SK-N-SH (cell line): ENCODE measurements around the gene TENT4A. TPM values are rescaled to one million over a fixed set of nuclear protein-coding genes. Genes with fewer than 3 reads are reported as not detected.

Experiments used
- CTCF ChIA-PET: fragments of 300-600, 350-600 bp; formaldehyde crosslinking; extraction: SDS; loops from one replicate; lab custom pipeline; 2021; lab: Yijun Ruan, JAX
- POLR2A ChIA-PET: fragments of 350-600 bp; sonication (Branson Sonifier 250); formaldehyde crosslinking; extraction: SDS; loops from one replicate; lab custom pipeline; 2020; ENCODE audit warnings: antibody characterized with exemption, inconsistent platforms; lab: Yijun Ruan, JAX
- DNase-seq: peaks from one replicate; pipeline ENCODE4 v3.0.0; 2012
- H2AFZ ChIP-seq: fragments of 200-600 bp; sonication (generic); 2 replicates; pipeline ENCODE4 v1.8.1; 2016; ENCODE audit warnings: antibody characterized with exemption, mild to moderate bottlenecking, low read depth
- H3F3A ChIP-seq: fragments of 200-600 bp; sonication (generic); replicated peaks from 2 replicates; pipeline ENCODE3; 2016; ENCODE audit warnings: antibody characterized with exemption, mild to moderate bottlenecking; ENCODE audit not compliant: insufficient read depth
- H3K27ac ChIP-seq, 2 experiments: fragments of 200-500 bp in 1 of 2; fragments of 200-600 bp in 1 of 2; sonication (Bioruptor generic) in 1 of 2; sonication (generic), shearing (Covaris generic) in 1 of 2; 2 replicates each; pipeline versions ENCODE4 v1.5.1 to v1.6.1; 2014 to 2016; ENCODE audit warnings: low read depth in 2 of 2, inconsistent platforms in 1 of 2, low read length in 1 of 2, mild to moderate bottlenecking in 1 of 2, mixed read lengths in 1 of 2
- H3K27me3 ChIP-seq: fragments of 200-600 bp; sonication (generic), shearing (Covaris generic); 2 replicates; pipeline ENCODE4 v1.6.1; 2016; ENCODE audit warnings: mixed run types; ENCODE audit not compliant: insufficient read depth
- H3K36me3 ChIP-seq, 2 experiments: fragments of 200-500 bp in 1 of 2; fragments of 200-600 bp in 1 of 2; sonication (Bioruptor generic) in 1 of 2; sonication (generic) in 1 of 2; replicated peaks in 1 of 2; 2 replicates each; pipeline versions ENCODE3 to v1.5.1; 2014 to 2016; ENCODE audit warnings: low read length in 1 of 2, mild to moderate bottlenecking in 1 of 2; ENCODE audit not compliant: insufficient read depth in 2 of 2, control insufficient read depth in 1 of 2
- H3K4me1 ChIP-seq, 2 experiments: fragments of 200-500 bp in 1 of 2; fragments of 200-600 bp in 1 of 2; sonication (Bioruptor generic) in 1 of 2; sonication (generic), shearing (Covaris generic) in 1 of 2; 2 replicates each; pipeline versions ENCODE4 v1.5.1 to v1.6.1; 2014 to 2016; ENCODE audit warnings: low read depth in 1 of 2, low read length in 1 of 2, mixed run types in 1 of 2; ENCODE audit not compliant: insufficient read depth in 2 of 2, control insufficient read depth in 1 of 2
- H3K4me2 ChIP-seq: fragments of 200-600 bp; sonication (generic), shearing (Covaris generic); 2 replicates; pipeline ENCODE4 v1.6.1; 2017; ENCODE audit warnings: mixed run types
- H3K4me3 ChIP-seq, 2 experiments: fragments of 200-500 bp in 1 of 2; fragments of 200-600 bp in 1 of 2; sonication (Bioruptor generic) in 1 of 2; sonication (generic), shearing (Covaris generic) in 1 of 2; 2 replicates each; pipeline versions ENCODE4 v1.5.1 to v1.8.1; 2014 to 2016; ENCODE audit warnings: low read depth in 2 of 2, inconsistent platforms in 1 of 2, low read length in 1 of 2, mild to moderate bottlenecking in 1 of 2, mixed read lengths in 1 of 2, moderate library complexity in 1 of 2
- H3K79me2 ChIP-seq: fragments of 200-600 bp; sonication (generic); 2 replicates; pipeline ENCODE4 v1.8.1; 2017; ENCODE audit warnings: mild to moderate bottlenecking; ENCODE audit not compliant: insufficient read depth
- H3K9ac ChIP-seq: fragments of 200-600 bp; sonication (generic); 2 replicates; pipeline ENCODE4 v1.6.1; 2017; ENCODE audit warnings: mixed run types
- H3K9me2 ChIP-seq: fragments of 200-600 bp; sonication (generic); 2 replicates; pipeline ENCODE4 v1.6.1; 2017; ENCODE audit warnings: mixed run types
- H3K9me3 ChIP-seq: fragments of 200-600 bp; sonication (generic); 2 replicates; pipeline ENCODE4 v1.6.1; 2017; ENCODE audit warnings: mixed run types, mild to moderate bottlenecking, moderate library complexity
- H4K20me1 ChIP-seq: fragments of 200-600 bp; sonication (generic); 2 replicates; pipeline ENCODE4 v1.6.1; 2017; ENCODE audit warnings: mild to moderate bottlenecking, mixed run types; ENCODE audit not compliant: insufficient read depth
- ELF1 ChIP-seq: IDR thresholded peaks from 2 replicates; pipeline ENCODE4 v1.4.0; 2012
- EP300 ChIP-seq, 2 experiments: IDR thresholded peaks; 2 replicates each; pipeline versions ENCODE4 v1.4.0 to v1.6.1; 2012; ENCODE audit warnings: borderline replicate concordance in 1 of 2, low read depth in 1 of 2, low read length in 1 of 2
- EZH2phosphoT487 ChIP-seq: fragments of 200-600 bp; sonication (generic); IDR thresholded peaks from 2 replicates; pipeline ENCODE4 v1.6.1; 2017; ENCODE audit warnings: low read depth, mixed run types, mild to moderate bottlenecking, antibody characterized with exemption, moderate library complexity, borderline replicate concordance
- FOSL2 ChIP-seq: IDR thresholded peaks from 2 replicates; pipeline ENCODE4 v1.4.0; 2012; ENCODE audit warnings: low read depth, mild to moderate bottlenecking, moderate library complexity, borderline replicate concordance
- FOXJ3 ChIP-seq: sonication (generic); formaldehyde crosslinking; IDR thresholded peaks from 2 replicates; pipeline ENCODE4 v1.5.1; 2020; ENCODE audit warnings: mild to moderate bottlenecking, missing genetic modification reagents
- FOXM1 ChIP-seq: IDR thresholded peaks from 2 replicates; pipeline ENCODE4 v1.4.0; 2012; ENCODE audit warnings: low read depth, mild to moderate bottlenecking
- GABPA ChIP-seq: IDR thresholded peaks from 2 replicates; pipeline ENCODE4 v1.4.0; 2012; ENCODE audit warnings: low read depth, mild to moderate bottlenecking
- GATA2 ChIP-seq: sonication (generic); formaldehyde crosslinking; IDR thresholded peaks from 2 replicates; pipeline ENCODE4 v1.5.0; 2020; ENCODE audit warnings: mild to moderate bottlenecking, missing genetic modification reagents
- IRF3 ChIP-seq: fragments of 150-350 bp; IDR thresholded peaks from 2 replicates; pipeline ENCODE4 v1.6.1; 2016; ENCODE audit warnings: mild to moderate bottlenecking, low read depth, low read length
- JUND ChIP-seq: IDR thresholded peaks from 2 replicates; pipeline ENCODE4 v1.4.0; 2012
- MXI1 ChIP-seq: IDR thresholded peaks from 2 replicates; pipeline ENCODE4 v1.6.1; 2012; ENCODE audit warnings: mild to moderate bottlenecking, low read depth, low read length, improper control_type of control experiment
- NFIC ChIP-seq: IDR thresholded peaks from 2 replicates; pipeline ENCODE4 v1.4.0; 2012; ENCODE audit warnings: borderline replicate concordance
- NRF1 ChIP-seq: IDR thresholded peaks from 2 replicates; pipeline ENCODE4 v1.6.1; 2012; ENCODE audit warnings: low read depth, mild to moderate bottlenecking, low read length
- PBX3 ChIP-seq: IDR thresholded peaks from 2 replicates; pipeline ENCODE4; 2012
- POLR2AphosphoS5 ChIP-seq: IDR thresholded peaks from 2 replicates; pipeline ENCODE4 v1.6.1; 2012; ENCODE audit warnings: low read depth, low read length
- RAD21 ChIP-seq: IDR thresholded peaks from 2 replicates; pipeline ENCODE4 v1.6.1; 2012; ENCODE audit warnings: mild to moderate bottlenecking, low read length
- RCOR1 ChIP-seq: fragments of 150-350 bp; IDR thresholded peaks from 2 replicates; pipeline ENCODE4 v1.6.1; 2017; ENCODE audit warnings: antibody characterized with exemption, low read length
- REST ChIP-seq: IDR thresholded peaks from 2 replicates; pipeline ENCODE4 v1.6.1; 2012; ENCODE audit warnings: mild to moderate bottlenecking, low read depth, low read length, moderate library complexity
- RFX5 ChIP-seq: IDR thresholded peaks from 2 replicates; pipeline ENCODE4 v1.6.1; 2012; ENCODE audit warnings: mild to moderate bottlenecking, improper control_type of control experiment, low read length
- RXRA ChIP-seq: IDR thresholded peaks from 2 replicates; pipeline ENCODE4 v1.4.0; 2012; ENCODE audit warnings: low read depth, mild to moderate bottlenecking, borderline replicate concordance
- SIN3A ChIP-seq: IDR thresholded peaks from 2 replicates; pipeline ENCODE4 v1.6.1; 2012; ENCODE audit warnings: low read depth, mild to moderate bottlenecking, low read length, moderate library complexity, borderline replicate concordance
- SMC3 ChIP-seq: IDR thresholded peaks from 2 replicates; pipeline ENCODE4 v1.6.1; 2012; ENCODE audit warnings: low read depth, low read length, improper control_type of control experiment
- YY1 ChIP-seq: IDR thresholded peaks from 2 replicates; pipeline ENCODE4 v1.4.0; 2012; ENCODE audit warnings: low read depth, mild to moderate bottlenecking
- WGBS: methylation state at CpG from one replicate; pipeline ENCODE4 v1.1.6; 2017; ENCODE audit warnings: low lambda C conversion rate; 5-methylcytosine and 5-hydroxymethylcytosine counted together
- polyA plus RNA-seq, 3 experiments: library from polyadenylated mRNA; depleted of rRNA; stranded (reverse); fragments of >200 nt; gene quantifications; 2 replicates each; pipeline ENCODE4 v1.2.3, GENCODE V29; 2012
- TF ChIP-seq, protein P1 (sequence below): IDR thresholded peaks from 2 replicates; pipeline ENCODE4 v1.4.0; 2012; ENCODE audit warnings: low read depth

The TENT4A gene
- polyA plus RNA-seq, 1 of the 3 experiments (the other 2 are of a cell fraction), result 6.0 TPM

GRCh38 chr5:6700074-6700684, 13.1 kb upstream of the TENT4A start:
- no peak for DNase-seq
- no peak overlapping the region for H3K27ac ChIP-seq
- POLR2A ChIA-PET, result no interaction called here

GRCh38 chr5:6700685-6701355, 12.4 kb upstream of the TENT4A start:
- Histone ChIP-seq H3K9me3 (no peaks in the 10 kb centered on the region), H3K9me2 (no peaks in the 10 kb centered on the region), H4K20me1 (no peaks in the 10 kb centered on the region), H3K4me3 (no peak overlapping the region), H3K36me3 (no peaks in the 10 kb centered on the region), H3K79me2 (no peaks in the 10 kb centered on the region), H3K27me3 (no peaks in the 10 kb centered on the region), H3K4me1 (peaks cover 9 to 18% of the 10 kb centered on the region in 2 experiments; a peak in 3 of 4 replicates), H3K27ac (no peak overlapping the region), H3K9ac (no peak overlapping the region), H2AFZ (no peak overlapping the region), H3F3A (no peaks in the 10 kb centered on the region), H3K4me2 (no peak overlapping the region)
- WGBS, result 79% methylated on average over 12 of the region's 12 CpGs
- CTCF ChIA-PET, result no interaction called here
- DNase-seq, result no peak
- POLR2A ChIA-PET, result no interaction called here
- TF ChIP-seq GABPA (no peak), SIN3A (no peak), PBX3 (no peak), MXI1 (no peak), POLR2AphosphoS5 (no peak), REST (no peak), RAD21 (no peak), NFIC (no peak), ELF1 (no peak), EZH2phosphoT487 (no peak), EP300 (IDR thresholded peaks at IDR 0.05; ENCODE audit: borderline replicate concordance in 1 of 2, low read depth in 1 of 2, low read length in 1 of 2) (no peak)

More at GRCh38 chr5:6700074-6700684, 13.1 kb upstream of the TENT4A start:
- H3K9me3 ChIP-seq, result no peaks in the 10 kb centered on the region
- H3K4me2 ChIP-seq, result no peak overlapping the region
- H3K27me3 ChIP-seq, result no peaks in the 10 kb centered on the region
- no peak for TF ChIP-seq MXI1
- TF ChIP-seq POLR2AphosphoS5, result no peak
- TF ChIP-seq RCOR1, result no peak
- no peak for TF ChIP-seq FOXM1
- no peak for TF ChIP-seq RXRA
- no peak for TF ChIP-seq GATA2
- no peak for TF ChIP-seq FOXJ3 (CRISPR knock-in tag)
- no peak for TF ChIP-seq GABPA
- no peak for TF ChIP-seq NRF1
- no peak for TF ChIP-seq SMC3
- no peak for TF ChIP-seq IRF3
- no peak for TF ChIP-seq JUND
- TF ChIP-seq RFX5, result no peak
- TF ChIP-seq, protein P1, sequence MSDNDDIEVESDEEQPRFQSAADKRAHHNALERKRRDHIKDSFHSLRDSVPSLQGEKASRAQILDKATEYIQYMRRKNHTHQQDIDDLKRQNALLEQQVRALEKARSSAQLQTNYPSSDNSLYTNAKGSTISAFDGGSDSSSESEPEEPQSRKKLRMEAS, result no peak
- TF ChIP-seq SIN3A, result no peak
- no peak for TF ChIP-seq NFIC
- no peak for TF ChIP-seq YY1
- no peak for TF ChIP-seq FOSL2
- TF ChIP-seq, all 33 proteins: peak for 0
- Histone ChIP-seq H2AFZ (no peak overlapping the region), H3K4me3 (no peak overlapping the region), H3K36me3 (no peaks in the 10 kb centered on the region), H3K9ac (no peak overlapping the region), H4K20me1 (no peaks in the 10 kb centered on the region), H3F3A (no peaks in the 10 kb centered on the region), H3K9me2 (no peaks in the 10 kb centered on the region; the same call in 1 of the 2 replicates), H3K4me1 (peaks cover 9 to 12% of the 10 kb centered on the region in 2 experiments; a peak in 3 of 4 replicates), H3K79me2 (no peaks in the 10 kb centered on the region)
- CTCF ChIA-PET, result no interaction called here
- WGBS, result 80% methylated on average over 11 of the region's 11 CpGs
